Measurements from ENCODE around the gene KIF4A. TPM values are rescaled to one million over a fixed set of nuclear protein-coding genes. Genes with fewer than 3 reads are reported as not detected.

Gene KIF4A
- total and polyA plus RNA-seq, 4 donors: 6.3 to 9.6 (median 9.1) TPM

GRCh38 chrX:70444946-70445656 lies 155.2 kb downstream of the KIF4A start:
- Histone ChIP-seq H3K36me3 (ENCODE audit: control insufficient read depth, insufficient read depth, low read length) (peaks cover 10% of the 10 kb centered on the region), H3K9me3 (ENCODE audit: control insufficient read depth, insufficient read depth, low read length) (no peaks in the 10 kb centered on the region), H3K27ac (ENCODE audit: low read depth, low read length) (no peak overlapping the region), H3K27me3 (ENCODE audit: control insufficient read depth, insufficient read depth, low read length) (peaks cover 8% of the 10 kb centered on the region), H3K4me1 (ENCODE audit: control insufficient read depth, insufficient read depth, low read length) (peaks cover 21% of the 10 kb centered on the region), H3K4me3 (ENCODE audit: low read depth, low read length) (peak overlapping the region; percentile 39)
- WGBS (ENCODE audit: insufficient coverage): 26% methylated on average over 54 of the region's 61 CpGs
- DNase-seq (ENCODE audit: low read depth in 4 of 6, low spot score in 6 of 6): no peak

- Histone ChIP-seq H3K4me1 (ENCODE audit: control insufficient read depth, insufficient read depth, low read length) (peaks cover 21% of the 10 kb centered on the region), H3K27ac (ENCODE audit: low read depth, low read length) (no peak overlapping the region), H3K4me3 (ENCODE audit: low read depth, low read length) (peak overlapping the region; percentile 39), H3K36me3 (ENCODE audit: control insufficient read depth, insufficient read depth, low read length) (peaks cover 10% of the 10 kb centered on the region), H3K9me3 (ENCODE audit: control insufficient read depth, insufficient read depth, low read length) (no peaks in the 10 kb centered on the region), H3K27me3 (ENCODE audit: control insufficient read depth, insufficient read depth, low read length) (peaks cover 8% of the 10 kb centered on the region)
- 52% methylated on average over 9 of the region's 9 CpGs for WGBS (ENCODE audit: insufficient coverage)
- DNase-seq (ENCODE audit: low read depth in 4 of 6, low spot score in 6 of 6): peak in 2 of 6 donors; percentile 51 to 70
These were observed 156.0 kb downstream of the KIF4A start for GRCh38 chrX:70445951-70446350.

- WGBS (ENCODE audit: insufficient coverage): 59% methylated on average over 12 of the region's 16 CpGs
- Histone ChIP-seq H3K4me3 (ENCODE audit: low read depth, low read length) (peak overlapping the region; percentile 12), H3K36me3 (ENCODE audit: control insufficient read depth, insufficient read depth, low read length) (peaks cover 12% of the 10 kb centered on the region), H3K27me3 (ENCODE audit: control insufficient read depth, insufficient read depth, low read length) (peaks cover 5% of the 10 kb centered on the region), H3K27ac (ENCODE audit: low read depth, low read length) (no peak overlapping the region), H3K4me1 (ENCODE audit: control insufficient read depth, insufficient read depth, low read length) (peaks cover 21% of the 10 kb centered on the region), H3K9me3 (ENCODE audit: control insufficient read depth, insufficient read depth, low read length) (no peaks in the 10 kb centered on the region)
- peak in 1 of 6 donors; percentile 56 for DNase-seq (ENCODE audit: low read depth in 4 of 6, low spot score in 6 of 6)
These were observed 156.8 kb downstream of the KIF4A start for GRCh38 chrX:70446380-70447350.

- Histone ChIP-seq H3K36me3 (ENCODE audit: control insufficient read depth, insufficient read depth, low read length) (peaks cover 20% of the 10 kb centered on the region), H3K27me3 (ENCODE audit: control insufficient read depth, insufficient read depth, low read length) (peaks cover 3% of the 10 kb centered on the region), H3K27ac (ENCODE audit: low read depth, low read length) (no peak overlapping the region), H3K4me1 (ENCODE audit: control insufficient read depth, insufficient read depth, low read length) (peaks cover 24% of the 10 kb centered on the region), H3K9me3 (ENCODE audit: control insufficient read depth, insufficient read depth, low read length) (no peaks in the 10 kb centered on the region), H3K4me3 (ENCODE audit: low read depth, low read length) (no peak overlapping the region)
- no peak for DNase-seq (ENCODE audit: low read depth in 4 of 6, low spot score in 6 of 6)
- 86% methylated on average over 14 of the region's 14 CpGs for WGBS (ENCODE audit: insufficient coverage)
These were observed 159.6 kb downstream of the KIF4A start for GRCh38 chrX:70449457-70449966.

- peak in 2 of 6 donors; percentile 28 to 76 for DNase-seq (ENCODE audit: low read depth in 4 of 6, low spot score in 6 of 6)
- no peaks in the 10 kb centered on the region for H3K27me3 ChIP-seq (ENCODE audit: control insufficient read depth, insufficient read depth, low read length)
- peaks cover 24% of the 10 kb centered on the region for H3K4me1 ChIP-seq (ENCODE audit: control insufficient read depth, insufficient read depth, low read length)
- peaks cover 33% of the 10 kb centered on the region for H3K36me3 ChIP-seq (ENCODE audit: control insufficient read depth, insufficient read depth, low read length)
- peak overlapping the region; percentile 47 for H3K4me3 ChIP-seq (ENCODE audit: low read depth, low read length)
- 27% methylated on average over 39 of the region's 39 CpGs for WGBS (ENCODE audit: insufficient coverage)
- H3K9me3 ChIP-seq (ENCODE audit: control insufficient read depth, insufficient read depth, low read length): no peaks in the 10 kb centered on the region
- H3K27ac ChIP-seq (ENCODE audit: low read depth, low read length): no peak overlapping the region
These were observed 162.3 kb downstream of the KIF4A start for GRCh38 chrX:70452143-70452733.

GRCh38 chrX:70453024-70453618 lies 163.2 kb downstream of the KIF4A start:
- H3K9me3 ChIP-seq (ENCODE audit: control insufficient read depth, insufficient read depth, low read length): no peaks in the 10 kb centered on the region
- WGBS (ENCODE audit: insufficient coverage): 51% methylated on average over 5 of the region's 5 CpGs
- no peak overlapping the region for H3K27ac ChIP-seq (ENCODE audit: low read depth, low read length)
- no peaks in the 10 kb centered on the region for H3K27me3 ChIP-seq (ENCODE audit: control insufficient read depth, insufficient read depth, low read length)
- peaks cover 18% of the 10 kb centered on the region for H3K4me1 ChIP-seq (ENCODE audit: control insufficient read depth, insufficient read depth, low read length)
- DNase-seq (ENCODE audit: low read depth in 4 of 6, low spot score in 6 of 6): no peak
- peaks cover 33% of the 10 kb centered on the region for H3K36me3 ChIP-seq (ENCODE audit: control insufficient read depth, insufficient read depth, low read length)
- no peak overlapping the region for H3K4me3 ChIP-seq (ENCODE audit: low read depth, low read length)

GRCh38 chrX:70454441-70455365 lies 164.8 kb downstream of the KIF4A start:
- WGBS (ENCODE audit: insufficient coverage): 19% methylated on average over 48 of the region's 48 CpGs
- peaks cover 27% of the 10 kb centered on the region for H3K36me3 ChIP-seq (ENCODE audit: control insufficient read depth, insufficient read depth, low read length)
- DNase-seq (ENCODE audit: low read depth in 4 of 6, low spot score in 6 of 6): peak in 3 of 6 donors; percentile 43 to 90 (median 88)
- H3K27ac ChIP-seq (ENCODE audit: low read depth, low read length): peak overlapping the region; percentile 57
- H3K27me3 ChIP-seq (ENCODE audit: control insufficient read depth, insufficient read depth, low read length): no peaks in the 10 kb centered on the region
- peaks cover 18% of the 10 kb centered on the region for H3K4me1 ChIP-seq (ENCODE audit: control insufficient read depth, insufficient read depth, low read length)
- no peaks in the 10 kb centered on the region for H3K9me3 ChIP-seq (ENCODE audit: control insufficient read depth, insufficient read depth, low read length)
- H3K4me3 ChIP-seq (ENCODE audit: low read depth, low read length): peak overlapping the region; percentile 50

GRCh38 chrX:70455366-70456202 lies 165.7 kb downstream of the KIF4A start:
- Histone ChIP-seq H3K27ac (ENCODE audit: low read depth, low read length) (peak overlapping the region; percentile 57), H3K9me3 (ENCODE audit: control insufficient read depth, insufficient read depth, low read length) (no peaks in the 10 kb centered on the region), H3K27me3 (ENCODE audit: control insufficient read depth, insufficient read depth, low read length) (no peaks in the 10 kb centered on the region), H3K4me3 (ENCODE audit: low read depth, low read length) (peak overlapping the region; percentile 50), H3K4me1 (ENCODE audit: control insufficient read depth, insufficient read depth, low read length) (peaks cover 18% of the 10 kb centered on the region), H3K36me3 (ENCODE audit: control insufficient read depth, insufficient read depth, low read length) (peaks cover 23% of the 10 kb centered on the region)
- 22% methylated on average over 18 of the region's 32 CpGs for WGBS (ENCODE audit: insufficient coverage)
- no peak for DNase-seq (ENCODE audit: low read depth in 4 of 6, low spot score in 6 of 6)
